Peyer's patch (tissue), 4 donors: ENCODE results near the gene SLC6A9.

Experiments used
- CTCF ChIP-seq, 6 experiments: fragments of 450-650 bp in 4 of 6; fragments of 200-600 bp in 2 of 6; sonication (generic) in 1 of 6; IDR thresholded peaks; one replicate each; pipeline ENCODE4 v1.5.1; 2017 to 2019; ENCODE audit warnings: antibody characterized with exemption in 6 of 6, mild to moderate bottlenecking in 3 of 6, moderate library complexity in 1 of 6
- POLR2A ChIP-seq, 2 donors: fragments of 450-650 bp; IDR thresholded peaks; one replicate each; pipeline ENCODE4 v1.5.1; 2017; ENCODE audit warnings: antibody characterized with exemption in 2 of 2, mild to moderate bottlenecking in 2 of 2, moderate library complexity in 2 of 2

- no peak for TF ChIP-seq POLR2A (IDR thresholded peaks at IDR 0.05)
- no peak for TF ChIP-seq CTCF (IDR thresholded peaks at IDR 0.05)
Measured at GRCh38 chr1:43995984-43996732, 35.1 kb downstream of the SLC6A9 start.
